C4-2B (cell line): ENCODE results near the gene RNF13.

Experiments
- ZFX ChIP-seq: fragments of 450-650 bp; IDR thresholded peaks from 2 replicates; pipeline ENCODE4 v1.6.1; 2017
- TF ChIP-seq, protein P1 (sequence below): fragments of 450-650 bp; conservative IDR thresholded peaks from 2 replicates; pipeline ENCODE4 v1.5.1; 2017; ENCODE audit warnings: mild to moderate bottlenecking

DNA sequence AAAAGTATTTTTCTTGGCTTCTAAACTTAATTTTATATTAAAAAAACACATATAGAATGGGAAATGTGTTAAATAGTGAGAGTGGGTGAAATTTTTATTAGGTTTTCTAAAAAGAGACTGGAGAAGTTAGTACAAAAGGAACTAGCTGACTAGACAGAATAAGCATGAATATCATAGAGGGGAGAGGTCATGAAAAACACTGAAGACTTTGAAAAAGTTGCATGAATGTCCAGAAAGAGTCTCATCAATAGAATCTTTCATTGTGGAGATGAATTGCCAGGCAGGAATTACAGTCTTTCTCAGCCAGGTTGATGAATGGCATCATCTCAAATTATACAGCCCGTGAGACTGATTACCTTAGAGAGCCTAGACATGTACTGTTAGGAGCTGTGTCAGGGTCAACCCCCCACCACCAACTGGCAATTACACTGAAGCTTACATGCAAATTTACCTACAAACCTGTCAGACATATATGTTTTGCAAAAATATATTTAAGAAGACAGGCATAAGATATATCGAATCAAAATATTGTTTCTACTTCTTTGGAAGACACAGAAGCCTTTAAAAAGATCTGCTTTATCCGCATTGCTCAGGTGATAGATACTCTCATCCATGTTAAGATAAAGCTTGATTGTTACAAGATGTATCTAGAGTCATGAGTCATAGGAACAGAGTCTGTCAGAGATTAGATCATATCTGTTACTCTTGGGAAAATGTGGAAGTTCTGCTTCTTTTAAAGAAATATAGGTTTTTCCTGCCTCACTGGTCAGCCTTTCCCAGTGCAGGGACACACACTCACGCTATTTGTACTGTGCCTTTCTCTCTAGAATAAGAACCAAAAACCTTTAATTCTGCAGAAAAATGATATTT, 192.5 kb downstream of the RNF13 start:
- TF ChIP-seq, protein P1, sequence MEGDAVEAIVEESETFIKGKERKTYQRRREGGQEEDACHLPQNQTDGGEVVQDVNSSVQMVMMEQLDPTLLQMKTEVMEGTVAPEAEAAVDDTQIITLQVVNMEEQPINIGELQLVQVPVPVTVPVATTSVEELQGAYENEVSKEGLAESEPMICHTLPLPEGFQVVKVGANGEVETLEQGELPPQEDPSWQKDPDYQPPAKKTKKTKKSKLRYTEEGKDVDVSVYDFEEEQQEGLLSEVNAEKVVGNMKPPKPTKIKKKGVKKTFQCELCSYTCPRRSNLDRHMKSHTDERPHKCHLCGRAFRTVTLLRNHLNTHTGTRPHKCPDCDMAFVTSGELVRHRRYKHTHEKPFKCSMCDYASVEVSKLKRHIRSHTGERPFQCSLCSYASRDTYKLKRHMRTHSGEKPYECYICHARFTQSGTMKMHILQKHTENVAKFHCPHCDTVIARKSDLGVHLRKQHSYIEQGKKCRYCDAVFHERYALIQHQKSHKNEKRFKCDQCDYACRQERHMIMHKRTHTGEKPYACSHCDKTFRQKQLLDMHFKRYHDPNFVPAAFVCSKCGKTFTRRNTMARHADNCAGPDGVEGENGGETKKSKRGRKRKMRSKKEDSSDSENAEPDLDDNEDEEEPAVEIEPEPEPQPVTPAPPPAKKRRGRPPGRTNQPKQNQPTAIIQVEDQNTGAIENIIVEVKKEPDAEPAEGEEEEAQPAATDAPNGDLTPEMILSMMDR, result no peak
- TF ChIP-seq ZFX, result no peak
